ENCODE results near the gene CFLAR. TPM values are rescaled to one million over a fixed set of nuclear protein-coding genes. Genes with fewer than 3 reads are reported as not detected.
A peak's percentile ranks its signal among the peaks of the same experiment; 100 is the strongest.

Gene CFLAR
- total and polyA plus RNA-seq, 2 of the 13 experiments (the other 11 are each of a cell fraction or from before 2014, with no cell fraction given), result 43.8 to 92.1 TPM

GRCh38 chr2:201071479-201072200, 44.3 kb upstream of the CFLAR start, which contains the start of the genes HYCC2 and NDUFB3 (continued):
- peak; percentile 84 for TF ChIP-seq ZNF317 (CRISPR knock-in tag; IDR thresholded peaks at IDR 0.05)
- peak; percentile 81; the same call in 1 of the 2 replicates for TF ChIP-seq MIER2 (CRISPR knock-in tag; IDR thresholded peaks at IDR 0.05)
- no peak for TF ChIP-seq ZNF382 (CRISPR knock-in tag; IDR thresholded peaks at IDR 0.05; ENCODE audit: borderline replicate concordance)
- 0 out of 2 replicates have a peak, but pooled peaks have one; percentile 45 for TF ChIP-seq ZNF546 (CRISPR knock-in tag; conservative IDR thresholded peaks at IDR 0.05)
- peak; percentile 57; the same call in 1 of the 2 replicates for TF ChIP-seq BRD4 (CRISPR knock-in tag; IDR thresholded peaks at IDR 0.05)
- TF ChIP-seq ZNF563 (CRISPR knock-in tag; IDR thresholded peaks at IDR 0.05), result no peak; the same call in 1 of the 2 replicates
- TF ChIP-seq, protein P1, sequence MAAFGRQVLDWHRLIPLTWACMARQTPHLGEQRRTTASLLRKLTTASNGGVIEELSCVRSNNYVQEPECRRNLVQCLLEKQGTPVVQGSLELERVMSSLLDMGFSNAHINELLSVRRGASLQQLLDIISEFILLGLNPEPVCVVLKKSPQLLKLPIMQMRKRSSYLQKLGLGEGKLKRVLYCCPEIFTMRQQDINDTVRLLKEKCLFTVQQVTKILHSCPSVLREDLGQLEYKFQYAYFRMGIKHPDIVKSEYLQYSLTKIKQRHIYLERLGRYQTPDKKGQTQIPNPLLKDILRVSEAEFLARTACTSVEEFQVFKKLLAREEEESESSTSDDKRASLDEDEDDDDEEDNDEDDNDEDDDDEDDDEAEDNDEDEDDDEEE (CRISPR knock-in tag; IDR thresholded peaks at IDR 0.05), result no peak
- peak; percentile 85; the same call in 1 of the 2 replicates for TF ChIP-seq SNAPC2 (CRISPR knock-in tag; IDR thresholded peaks at IDR 0.05)
- TF ChIP-seq, protein P2, sequence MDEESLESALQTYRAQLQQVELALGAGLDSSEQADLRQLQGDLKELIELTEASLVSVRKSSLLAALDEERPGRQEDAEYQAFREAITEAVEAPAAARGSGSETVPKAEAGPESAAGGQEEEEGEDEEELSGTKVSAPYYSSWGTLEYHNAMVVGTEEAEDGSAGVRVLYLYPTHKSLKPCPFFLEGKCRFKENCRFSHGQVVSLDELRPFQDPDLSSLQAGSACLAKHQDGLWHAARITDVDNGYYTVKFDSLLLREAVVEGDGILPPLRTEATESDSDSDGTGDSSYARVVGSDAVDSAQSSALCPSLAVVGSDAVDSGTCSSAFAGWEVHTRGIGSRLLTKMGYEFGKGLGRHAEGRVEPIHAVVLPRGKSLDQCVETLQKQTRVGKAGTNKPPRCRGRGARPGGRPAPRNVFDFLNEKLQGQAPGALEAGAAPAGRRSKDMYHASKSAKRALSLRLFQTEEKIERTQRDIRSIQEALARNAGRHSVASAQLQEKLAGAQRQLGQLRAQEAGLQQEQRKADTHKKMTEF (CRISPR knock-in tag; IDR thresholded peaks at IDR 0.05), result peak; percentile 99
- peak; percentile 50; the same call in 1 of the 2 replicates for TF ChIP-seq ZNF451 (CRISPR knock-in tag; IDR thresholded peaks at IDR 0.05)
- TF ChIP-seq, protein P3, sequence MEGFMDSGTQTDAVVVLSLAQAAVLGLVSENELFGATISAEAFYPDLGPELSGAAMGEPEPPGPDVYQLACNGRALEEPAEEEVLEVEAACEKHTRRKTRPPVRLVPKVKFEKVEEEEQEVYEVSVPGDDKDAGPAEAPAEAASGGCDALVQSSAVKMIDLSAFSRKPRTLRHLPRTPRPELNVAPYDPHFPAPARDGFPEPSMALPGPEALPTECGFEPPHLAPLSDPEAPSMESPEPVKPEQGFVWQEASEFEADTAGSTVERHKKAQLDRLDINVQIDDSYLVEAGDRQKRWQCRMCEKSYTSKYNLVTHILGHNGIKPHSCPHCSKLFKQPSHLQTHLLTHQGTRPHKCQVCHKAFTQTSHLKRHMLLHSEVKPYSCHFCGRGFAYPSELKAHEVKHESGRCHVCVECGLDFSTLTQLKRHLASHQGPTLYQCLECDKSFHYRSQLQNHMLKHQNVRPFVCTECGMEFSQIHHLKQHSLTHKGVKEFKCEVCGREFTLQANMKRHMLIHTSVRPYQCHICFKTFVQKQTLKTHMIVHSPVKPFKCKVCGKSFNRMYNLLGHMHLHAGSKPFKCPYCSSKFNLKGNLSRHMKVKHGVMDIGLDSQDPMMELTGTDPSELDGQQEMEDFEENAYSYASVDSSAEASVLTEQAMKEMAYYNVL (CRISPR knock-in tag; IDR thresholded peaks at IDR 0.05; ENCODE audit: borderline replicate concordance), result 0 out of 2 replicates have a peak, but pooled peaks have one; percentile 6
- peak; percentile 69 for TF ChIP-seq HNRNPLL (IDR thresholded peaks at IDR 0.05; ENCODE audit: low read depth, low read length, poor library complexity, severe bottlenecking)
- TF ChIP-seq ZNF180 (CRISPR knock-in tag; IDR thresholded peaks at IDR 0.05; ENCODE audit: borderline replicate concordance, low read depth), result no peak
- TF ChIP-seq ZNF350 (CRISPR knock-in tag; IDR thresholded peaks at IDR 0.05; ENCODE audit: borderline replicate concordance, low read depth), result peak; percentile 98
- peak; percentile 77; the same call in 1 of the 2 replicates for TF ChIP-seq ZNF280D (CRISPR knock-in tag; IDR thresholded peaks at IDR 0.05)
- peak; percentile 67 to 68 for TF ChIP-seq NR2F1 (CRISPR knock-in tag; IDR thresholded peaks at IDR 0.05)
- TF ChIP-seq ZNF431 (CRISPR knock-in tag; IDR thresholded peaks at IDR 0.05; ENCODE audit: borderline replicate concordance, low read depth), result peak; percentile 83; the same call in 1 of the 2 replicates
- TF ChIP-seq CERS6 (CRISPR knock-in tag; IDR thresholded peaks at IDR 0.05), result no peak
- peak; percentile 27; the same call in 1 of the 2 replicates for TF ChIP-seq HOXA5 (CRISPR knock-in tag; IDR thresholded peaks at IDR 0.05)
- TF ChIP-seq SATB2 (CRISPR knock-in tag; IDR thresholded peaks at IDR 0.05), result no peak
